Endothelial cell of umbilical vein (primary cell): ENCODE results near the gene ZNF774.

ENCODE experiments used
- CTCF ChIP-seq, 2 donors: IDR thresholded peaks; 1 replicate in 1 of 2; 2 replicates in 1 of 2; pipeline ENCODE4 v1.5.1; 2011; ENCODE audit warnings: low read length in 2 of 2, mild to moderate bottlenecking in 2 of 2, moderate library complexity in 2 of 2, control low read depth in 1 of 2, inconsistent platforms in 1 of 2, low read depth in 1 of 2; ENCODE audit not compliant: insufficient read depth in 1 of 2; ENCODE audit errors: extremely low read depth in 1 of 2
- EZH2 ChIP-seq: IDR thresholded peaks from 2 replicates; pipeline ENCODE4 v1.6.1; 2012; ENCODE audit warnings: borderline replicate concordance, low read depth, mild to moderate bottlenecking, moderate library complexity, low read length, inconsistent platforms; ENCODE audit not compliant: severe bottlenecking
- JUN ChIP-seq: IDR thresholded peaks from 2 replicates; pipeline ENCODE4 v1.6.1; 2011; ENCODE audit warnings: borderline replicate concordance, low read depth; ENCODE audit not compliant: insufficient read length, insufficient read depth
- MAX ChIP-seq: IDR thresholded peaks from 2 replicates; pipeline ENCODE4 v1.6.1; 2011; ENCODE audit not compliant: insufficient read depth, insufficient read length
- MYC ChIP-seq: IDR thresholded peaks from one replicate; pipeline ENCODE4 v1.6.1; 2011; ENCODE audit warnings: mild to moderate bottlenecking, low read depth, low read length
- POLR2A ChIP-seq: IDR thresholded peaks from 2 replicates; pipeline ENCODE4 v1.6.1; 2012; ENCODE audit warnings: low read depth, mild to moderate bottlenecking, control low read depth, low read length
- POLR2AphosphoS5 ChIP-seq: IDR thresholded peaks from 2 replicates; pipeline ENCODE4 v1.6.1; 2012; ENCODE audit warnings: low read depth, mild to moderate bottlenecking, control low read depth, low read length, moderate library complexity; ENCODE audit not compliant: insufficient read depth

GRCh38 chr15:90309020-90309419 lies 43.1 kb upstream of the ZNF774 start:
- no peak for TF ChIP-seq POLR2A
- no peak for TF ChIP-seq CTCF (IDR thresholded peaks at IDR 0.05; ENCODE audit: extremely low read depth in 1 of 2, insufficient read depth in 1 of 2, low read depth in 1 of 2, low read length in 2 of 2)
- TF ChIP-seq EZH2 = no peak
- TF ChIP-seq MYC = no peak
- no peak for TF ChIP-seq POLR2AphosphoS5
- no peak for TF ChIP-seq JUN
- TF ChIP-seq MAX = no peak
